ENCODE data around the gene TMEM43. TPM values are rescaled to one million over a fixed set of nuclear protein-coding genes. Genes with fewer than 3 reads are reported as not detected.

TMEM43 gene
- polyA plus RNA-seq, 1 experiment, result 117 TPM

DNA sequence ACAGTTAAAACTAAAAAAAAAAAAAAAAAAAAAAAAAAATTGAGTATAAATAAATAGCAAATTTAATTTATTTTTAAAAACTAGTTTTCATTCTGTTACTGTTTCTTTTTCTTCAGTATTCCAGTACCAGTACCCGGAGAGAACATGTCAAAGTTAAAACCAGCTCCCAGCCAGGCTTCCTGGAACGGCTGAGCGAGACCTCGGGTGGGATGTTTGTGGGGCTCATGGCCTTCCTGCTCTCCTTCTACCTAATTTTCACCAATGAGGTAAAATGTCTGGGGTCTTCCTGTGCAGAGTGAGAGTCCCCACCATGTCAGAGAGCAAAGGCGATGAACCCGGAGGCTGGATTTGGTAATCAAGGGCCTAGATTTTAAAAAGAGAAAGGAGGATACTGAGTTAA lies 4.4 kb downstream of the TMEM43 start:
- CTCF ChIA-PET, result no interaction called here

DNA sequence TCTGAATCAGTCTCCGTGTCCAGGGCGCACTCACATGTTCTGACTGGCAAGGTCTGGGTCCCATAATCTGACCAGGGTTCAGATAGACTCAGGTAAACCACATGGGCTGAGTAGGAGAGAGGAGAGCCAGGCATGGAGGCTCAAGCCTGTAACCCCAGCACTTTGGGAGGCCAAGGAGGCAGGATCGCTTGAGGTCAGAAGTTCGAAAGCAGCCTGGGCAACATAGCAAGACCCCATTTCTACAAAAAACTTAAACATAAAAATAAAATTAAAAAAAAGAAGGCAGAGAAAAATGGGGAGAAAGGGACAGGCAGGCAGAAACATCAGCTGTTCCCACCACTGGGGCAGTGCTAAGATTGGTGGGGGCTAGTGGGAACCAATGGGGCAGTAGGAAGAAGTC lies 5.4 kb downstream of the TMEM43 start:
- no peak for DNase-seq (ENCODE audit: low read depth, low spot score)
- CTCF ChIA-PET, result no interaction called here
- Histone ChIP-seq H3K9me3 (ENCODE audit: control insufficient read depth, insufficient read depth, low read length) (peaks cover 3% of the 10 kb centered on the region; the same call in 1 of the 2 replicates), H3K27ac (ENCODE audit: low read depth, low read length) (no peak overlapping the region), H3K27me3 (ENCODE audit: control insufficient read depth, insufficient read depth, low read length) (no peaks in the 10 kb centered on the region), H3K4me3 (ENCODE audit: low read depth, low read length) (no peak overlapping the region)
- TF ChIP-seq, protein P1, sequence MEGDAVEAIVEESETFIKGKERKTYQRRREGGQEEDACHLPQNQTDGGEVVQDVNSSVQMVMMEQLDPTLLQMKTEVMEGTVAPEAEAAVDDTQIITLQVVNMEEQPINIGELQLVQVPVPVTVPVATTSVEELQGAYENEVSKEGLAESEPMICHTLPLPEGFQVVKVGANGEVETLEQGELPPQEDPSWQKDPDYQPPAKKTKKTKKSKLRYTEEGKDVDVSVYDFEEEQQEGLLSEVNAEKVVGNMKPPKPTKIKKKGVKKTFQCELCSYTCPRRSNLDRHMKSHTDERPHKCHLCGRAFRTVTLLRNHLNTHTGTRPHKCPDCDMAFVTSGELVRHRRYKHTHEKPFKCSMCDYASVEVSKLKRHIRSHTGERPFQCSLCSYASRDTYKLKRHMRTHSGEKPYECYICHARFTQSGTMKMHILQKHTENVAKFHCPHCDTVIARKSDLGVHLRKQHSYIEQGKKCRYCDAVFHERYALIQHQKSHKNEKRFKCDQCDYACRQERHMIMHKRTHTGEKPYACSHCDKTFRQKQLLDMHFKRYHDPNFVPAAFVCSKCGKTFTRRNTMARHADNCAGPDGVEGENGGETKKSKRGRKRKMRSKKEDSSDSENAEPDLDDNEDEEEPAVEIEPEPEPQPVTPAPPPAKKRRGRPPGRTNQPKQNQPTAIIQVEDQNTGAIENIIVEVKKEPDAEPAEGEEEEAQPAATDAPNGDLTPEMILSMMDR (IDR thresholded peaks at IDR 0.05; ENCODE audit: low read depth, low read length), result no peak
- POLR2A ChIA-PET, result no interaction called here

More for the DNA sequence above, 4.4 kb downstream of the TMEM43 start:
- DNase-seq (ENCODE audit: low read depth, low spot score), result no peak
- Histone ChIP-seq H3K9me3 (ENCODE audit: control insufficient read depth, insufficient read depth, low read length) (peaks cover 6% of the 10 kb centered on the region; the same call in 1 of the 2 replicates), H3K4me3 (ENCODE audit: low read depth, low read length) (no peak overlapping the region), H3K27me3 (ENCODE audit: control insufficient read depth, insufficient read depth, low read length) (no peaks in the 10 kb centered on the region), H3K27ac (ENCODE audit: low read depth, low read length) (no peak overlapping the region)
- POLR2A ChIA-PET, result no interaction called here
- TF ChIP-seq, protein P1 (IDR thresholded peaks at IDR 0.05; ENCODE audit: low read depth, low read length), result no peak

DNA sequence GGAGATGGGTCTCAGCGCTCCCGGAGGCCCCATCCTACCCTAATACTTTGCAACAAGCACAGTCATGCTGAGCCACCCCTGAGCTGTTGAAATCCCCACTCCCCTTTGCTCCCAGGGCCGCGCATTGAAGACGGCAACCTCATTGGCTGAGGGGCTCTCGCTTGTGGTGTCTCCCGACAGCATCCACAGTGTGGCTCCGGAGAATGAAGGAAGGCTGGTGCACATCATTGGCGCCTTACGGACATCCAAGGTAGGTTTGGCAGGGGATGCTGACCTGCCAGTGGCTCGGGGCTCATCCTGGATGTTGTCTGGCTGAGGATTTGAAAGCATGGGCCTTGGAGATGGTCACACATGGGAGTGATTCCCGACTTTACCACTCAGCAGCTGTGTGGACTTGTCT lies 5.9 kb downstream of the TMEM43 start:
- CTCF ChIA-PET, result no interaction called here
- TF ChIP-seq, protein P1 (IDR thresholded peaks at IDR 0.05; ENCODE audit: low read depth, low read length), result no peak

DNA sequence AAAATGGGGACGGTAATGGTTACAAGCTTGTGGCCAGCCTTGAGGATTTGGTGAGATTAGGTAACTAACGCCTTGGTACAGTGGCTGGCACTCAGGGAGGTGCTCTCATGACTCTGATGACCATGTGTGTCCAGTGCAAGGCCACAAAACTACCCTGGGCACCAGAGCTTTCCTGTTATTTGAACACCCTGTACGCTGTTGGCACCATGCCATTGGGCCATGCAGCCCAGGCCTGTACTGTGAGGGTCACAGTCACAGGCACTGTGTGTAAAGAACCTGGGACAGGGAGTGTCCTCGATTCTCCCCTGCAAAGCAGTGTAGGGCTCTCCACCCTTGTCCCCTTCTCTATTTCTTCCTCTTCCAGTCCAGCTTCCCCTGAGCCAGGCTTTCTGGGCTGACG lies 6.3 kb downstream of the TMEM43 start:
- H3K27me3 ChIP-seq (ENCODE audit: control insufficient read depth, insufficient read depth, low read length), result no peaks in the 10 kb centered on the region
- no peak overlapping the region for H3K4me3 ChIP-seq (ENCODE audit: low read depth, low read length)
- TF ChIP-seq, protein P1 (IDR thresholded peaks at IDR 0.05; ENCODE audit: low read depth, low read length), result no peak
- no peaks in the 10 kb centered on the region for H3K9me3 ChIP-seq (ENCODE audit: control insufficient read depth, insufficient read depth, low read length)
- ChIA-PET CTCF (no interaction called here), POLR2A (no interaction called here)
- no peak overlapping the region for H3K27ac ChIP-seq (ENCODE audit: low read depth, low read length)
- DNase-seq (ENCODE audit: low read depth, low spot score), result no peak

More for the DNA sequence above, 5.9 kb downstream of the TMEM43 start:
- DNase-seq (ENCODE audit: low read depth, low spot score), result no peak
- no peaks in the 10 kb centered on the region for H3K27me3 ChIP-seq (ENCODE audit: control insufficient read depth, insufficient read depth, low read length)
- no peak overlapping the region for H3K27ac ChIP-seq (ENCODE audit: low read depth, low read length)
- H3K9me3 ChIP-seq (ENCODE audit: control insufficient read depth, insufficient read depth, low read length), result no peaks in the 10 kb centered on the region
- no peak overlapping the region for H3K4me3 ChIP-seq (ENCODE audit: low read depth, low read length)
- POLR2A ChIA-PET, result no interaction called here

DNA sequence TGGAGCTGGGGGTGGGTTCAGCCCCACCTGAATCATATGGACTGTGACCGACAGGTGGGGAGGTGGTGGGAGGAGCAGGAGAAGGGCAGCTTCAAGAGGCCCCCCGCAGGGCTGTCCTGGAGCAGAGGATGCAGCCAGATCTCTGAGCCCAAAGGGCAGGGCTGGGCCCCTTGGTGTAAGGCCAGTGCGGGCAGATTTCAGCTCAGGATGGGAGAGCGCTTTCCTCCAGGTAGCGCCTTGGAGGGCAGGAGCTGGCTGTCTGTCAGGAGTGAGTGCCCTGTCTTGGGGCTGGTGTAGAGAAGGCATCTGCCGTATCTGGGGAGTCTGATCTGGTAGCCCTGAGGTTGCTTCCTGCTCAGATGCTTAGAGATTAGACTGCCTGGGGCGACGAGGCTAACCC lies 7.3 kb downstream of the TMEM43 start:
- no peaks in the 10 kb centered on the region for H3K27me3 ChIP-seq (ENCODE audit: control insufficient read depth, insufficient read depth, low read length)
- TF ChIP-seq, protein P1 (IDR thresholded peaks at IDR 0.05; ENCODE audit: low read depth, low read length), result no peak
- CTCF ChIA-PET, result no interaction called here
- H3K4me3 ChIP-seq (ENCODE audit: low read depth, low read length), result no peak overlapping the region
- POLR2A ChIA-PET, result no interaction called here
- no peak for DNase-seq (ENCODE audit: low read depth, low spot score)
- no peaks in the 10 kb centered on the region for H3K9me3 ChIP-seq (ENCODE audit: control insufficient read depth, insufficient read depth, low read length)
- no peak overlapping the region for H3K27ac ChIP-seq (ENCODE audit: low read depth, low read length)

Data from AG04450 (cell line).